AG04449 (cell line): ENCODE results near the gene GRID2.

Experiments used
- CTCF ChIA-PET: fragments of 350-600 bp; formaldehyde crosslinking; extraction: SDS; loops from one replicate; lab custom pipeline; 2021; ENCODE audit warnings: antibody characterized with exemption; lab: Yijun Ruan, JAX
- POLR2A ChIA-PET: fragments of 400-600, 350-600 bp; formaldehyde crosslinking; extraction: SDS; loops from one replicate; lab custom pipeline; 2020; ENCODE audit warnings: antibody characterized with exemption, inconsistent platforms; lab: Yijun Ruan, JAX
- DNase-seq: peaks from one replicate; pipeline ENCODE4 v3.0.0-alpha.2; 2010; ENCODE audit warnings: low read depth, low spot score
- H3K4me3 ChIP-seq: 2 replicates; pipeline ENCODE4 v1.5.1; 2011; ENCODE audit warnings: low read depth, mild to moderate bottlenecking, control low read depth, low read length
- TF ChIP-seq, protein P1 (sequence below): IDR thresholded peaks from one replicate; pipeline ENCODE4 v1.5.1; 2011; ENCODE audit warnings: mild to moderate bottlenecking, moderate library complexity, low read length, control low read depth, inconsistent platforms; ENCODE audit not compliant: insufficient read depth; ENCODE audit errors: missing control alignments

GRID2 gene

GRCh38 chr4:92521941-92522340, 218.2 kb downstream of the GRID2 start:
- TF ChIP-seq, protein P1, sequence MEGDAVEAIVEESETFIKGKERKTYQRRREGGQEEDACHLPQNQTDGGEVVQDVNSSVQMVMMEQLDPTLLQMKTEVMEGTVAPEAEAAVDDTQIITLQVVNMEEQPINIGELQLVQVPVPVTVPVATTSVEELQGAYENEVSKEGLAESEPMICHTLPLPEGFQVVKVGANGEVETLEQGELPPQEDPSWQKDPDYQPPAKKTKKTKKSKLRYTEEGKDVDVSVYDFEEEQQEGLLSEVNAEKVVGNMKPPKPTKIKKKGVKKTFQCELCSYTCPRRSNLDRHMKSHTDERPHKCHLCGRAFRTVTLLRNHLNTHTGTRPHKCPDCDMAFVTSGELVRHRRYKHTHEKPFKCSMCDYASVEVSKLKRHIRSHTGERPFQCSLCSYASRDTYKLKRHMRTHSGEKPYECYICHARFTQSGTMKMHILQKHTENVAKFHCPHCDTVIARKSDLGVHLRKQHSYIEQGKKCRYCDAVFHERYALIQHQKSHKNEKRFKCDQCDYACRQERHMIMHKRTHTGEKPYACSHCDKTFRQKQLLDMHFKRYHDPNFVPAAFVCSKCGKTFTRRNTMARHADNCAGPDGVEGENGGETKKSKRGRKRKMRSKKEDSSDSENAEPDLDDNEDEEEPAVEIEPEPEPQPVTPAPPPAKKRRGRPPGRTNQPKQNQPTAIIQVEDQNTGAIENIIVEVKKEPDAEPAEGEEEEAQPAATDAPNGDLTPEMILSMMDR: no peak
- no peak overlapping the region for H3K4me3 ChIP-seq
- no peak for DNase-seq
- ChIA-PET POLR2A (no interaction called here), CTCF (no interaction called here)

GRCh38 chr4:92522356-92522755, 218.6 kb downstream of the GRID2 start:
- no peak for DNase-seq
- TF ChIP-seq, protein P1: no peak
- ChIA-PET POLR2A (no interaction called here), CTCF (no interaction called here)
- no peak overlapping the region for H3K4me3 ChIP-seq

DNA sequence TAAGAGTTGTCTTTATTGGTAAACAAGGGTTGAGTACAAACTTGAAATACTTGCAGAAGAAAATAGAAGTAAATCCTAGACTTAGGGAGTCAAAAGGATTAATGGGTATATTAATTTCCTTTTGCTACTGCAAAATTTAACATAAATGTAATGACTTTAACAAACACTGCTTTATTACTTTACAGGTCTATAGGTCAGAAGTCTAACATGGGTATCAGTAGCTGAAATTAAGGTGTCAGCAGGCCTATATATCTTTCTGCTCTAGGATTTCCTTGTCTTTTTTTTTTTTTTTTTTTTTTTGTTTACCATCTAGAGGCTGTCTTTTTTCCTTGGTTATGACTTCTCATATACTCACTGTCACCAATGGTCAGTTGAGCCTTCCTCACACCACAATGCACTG, 220.4 kb downstream of the GRID2 start:
- H3K4me3 ChIP-seq: no peak overlapping the region
- TF ChIP-seq, protein P1: no peak
- ChIA-PET POLR2A (no interaction called here), CTCF (no interaction called here)
- no peak for DNase-seq

GRCh38 chr4:92528541-92528940, 224.8 kb downstream of the GRID2 start:
- CTCF ChIA-PET: no interaction called here
- POLR2A ChIA-PET: no interaction called here
- no peak overlapping the region for H3K4me3 ChIP-seq
- DNase-seq: no peak
- TF ChIP-seq, protein P1: no peak

DNA sequence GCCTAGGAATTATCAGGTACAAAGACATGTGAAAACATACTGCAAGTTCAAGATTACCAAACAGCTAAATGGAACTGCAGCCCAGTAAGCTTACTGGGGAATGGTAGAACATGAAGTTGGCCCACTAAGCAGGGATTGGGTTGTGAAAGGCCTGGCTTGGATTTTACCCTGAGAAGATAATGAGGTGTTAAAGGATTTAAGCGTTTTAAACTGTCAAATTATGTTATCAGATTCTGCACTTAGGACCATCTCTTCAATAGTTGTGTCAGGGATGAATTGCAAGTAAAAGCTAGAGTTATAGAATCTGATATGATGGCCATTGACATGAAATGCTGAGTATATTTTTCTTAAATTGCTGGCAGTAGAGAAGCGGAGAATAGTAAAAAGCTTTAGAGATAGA, 225.7 kb downstream of the GRID2 start:
- POLR2A ChIA-PET: no interaction called here
- TF ChIP-seq, protein P1: no peak
- CTCF ChIA-PET: no interaction called here

DNA sequence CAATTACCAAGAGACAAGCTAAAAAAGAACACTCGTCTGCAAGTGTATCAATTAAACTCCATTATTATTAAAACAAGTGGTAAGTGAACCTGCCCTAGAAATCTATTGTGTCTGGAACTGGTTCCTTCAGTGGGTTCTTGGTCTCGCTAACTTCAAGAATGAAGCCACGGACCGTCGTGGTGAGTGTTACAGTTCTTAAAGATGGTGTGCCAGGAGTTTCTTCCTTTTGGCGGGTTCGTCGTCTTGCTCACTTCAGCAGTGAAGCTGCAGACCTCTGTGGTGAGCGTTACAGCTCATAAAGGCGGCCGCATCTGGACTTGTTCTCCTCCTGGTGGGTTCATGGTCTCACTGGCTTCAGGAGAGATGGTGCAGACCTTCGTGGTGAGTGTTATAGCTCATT, 231.8 kb downstream of the GRID2 start:
- H3K4me3 ChIP-seq: no peak overlapping the region
- ChIA-PET CTCF (no interaction called here), POLR2A (no interaction called here)
- TF ChIP-seq, protein P1: no peak
- DNase-seq: no peak

More for the DNA sequence above, 225.7 kb downstream of the GRID2 start:
- DNase-seq: no peak
- no peak overlapping the region for H3K4me3 ChIP-seq
